A673 (cell line): ENCODE data around the gene ASB16. TPM values are rescaled to one million over a fixed set of nuclear protein-coding genes. Genes with fewer than 3 reads are reported as not detected.

Experiments
- BruUV-seq: library from RNA; stranded (reverse); fragments of 400-500 nt; replicated peaks from 2 replicates; lab custom pipeline; 2021; lab: Mats Ljungman, UMichigan
- CTCF ChIA-PET: fragments of 300-600 bp; sonication (Branson Sonifier 250); formaldehyde crosslinking; loops from one replicate; lab custom pipeline; 2022; ENCODE audit warnings: antibody characterized with exemption; lab: Charles Lee
- POLR2A ChIA-PET: fragments of 300-600 bp; sonication (Branson Sonifier 250); formaldehyde crosslinking; loops from one replicate; lab custom pipeline; 2022; ENCODE audit warnings: antibody characterized with exemption; ENCODE audit not compliant: low non-redundant PET; lab: Charles Lee
- DNase-seq: peaks from one replicate; pipeline ENCODE4 v3.0.0-alpha.2; 2015; ENCODE audit warnings: low spot score
- H3K27ac ChIP-seq: fragments of 200-600 bp; sonication (generic); 2 replicates; pipeline ENCODE4 v1.5.1; 2016; ENCODE audit warnings: mixed run types, low read depth, mild to moderate bottlenecking, mixed read lengths, antibody characterized with exemption, low read length; ENCODE audit not compliant: poor library complexity, severe bottlenecking
- H3K27me3 ChIP-seq: fragments of 200-600 bp; sonication (generic); replicated peaks from 2 replicates; pipeline ENCODE4 v1.6.1; 2017; ENCODE audit warnings: mixed run types, low read depth, mild to moderate bottlenecking, mixed read lengths, antibody characterized with exemption, low read length; ENCODE audit not compliant: insufficient read depth, poor library complexity
- H3K36me3 ChIP-seq: fragments of 200-600 bp; sonication (generic); 2 replicates; pipeline ENCODE4 v1.6.1; 2016; ENCODE audit warnings: mixed run types, mild to moderate bottlenecking, mixed read lengths, antibody characterized with exemption, low read length; ENCODE audit not compliant: insufficient read depth, poor library complexity, severe bottlenecking
- H3K4me1 ChIP-seq: fragments of 200-600 bp; sonication (generic); 2 replicates; pipeline ENCODE4 v1.6.1; 2017; ENCODE audit warnings: mixed run types, mild to moderate bottlenecking, mixed read lengths, antibody characterized with exemption, low read length; ENCODE audit not compliant: insufficient read depth, poor library complexity, severe bottlenecking
- H3K4me3 ChIP-seq: fragments of 200-600 bp; sonication (generic); 2 replicates; pipeline ENCODE4 v1.5.1; 2016; ENCODE audit warnings: low read depth, mixed run types, mild to moderate bottlenecking, mixed read lengths, low read length; ENCODE audit not compliant: poor library complexity, severe bottlenecking
- H3K9me3 ChIP-seq: fragments of 200-600 bp; sonication (generic); 2 replicates; pipeline ENCODE4 v1.6.1; 2016; ENCODE audit warnings: mixed run types, low read depth, mild to moderate bottlenecking, mixed read lengths, antibody characterized with exemption, low read length; ENCODE audit not compliant: poor library complexity, severe bottlenecking
- CTCF ChIP-seq: fragments of 300-800, 200-600 bp; sonication (generic); conservative IDR thresholded peaks from 2 replicates; pipeline ENCODE4 v1.5.1; 2017; ENCODE audit warnings: low read depth, mild to moderate bottlenecking, antibody characterized with exemption, low read length, moderate library complexity, mixed read lengths
- EZH2 ChIP-seq: fragments of 200-600 bp; sonication (generic); IDR thresholded peaks from 2 replicates; pipeline ENCODE4 v1.6.1; 2017; ENCODE audit warnings: borderline replicate concordance, low read depth, mild to moderate bottlenecking, mixed read lengths, antibody characterized with exemption, low read length; ENCODE audit not compliant: poor library complexity, severe bottlenecking
- intact Hi-C: fragments of 100-400 bp; cut with micrococcal nuclease; formaldehyde crosslinking; loops from one replicate; pipeline ENCODE4 v1.10.0; 2022; ENCODE audit not compliant: unreplicated experiment
- total RNA-seq: library from RNA; stranded (reverse); gene quantifications from 2 replicates; pipeline ENCODE4 v1.2.3, GENCODE V29; 2021

The ASB16 gene
- total RNA-seq, 1 experiment from 2014 or later, result 0.17 TPM

DNA sequence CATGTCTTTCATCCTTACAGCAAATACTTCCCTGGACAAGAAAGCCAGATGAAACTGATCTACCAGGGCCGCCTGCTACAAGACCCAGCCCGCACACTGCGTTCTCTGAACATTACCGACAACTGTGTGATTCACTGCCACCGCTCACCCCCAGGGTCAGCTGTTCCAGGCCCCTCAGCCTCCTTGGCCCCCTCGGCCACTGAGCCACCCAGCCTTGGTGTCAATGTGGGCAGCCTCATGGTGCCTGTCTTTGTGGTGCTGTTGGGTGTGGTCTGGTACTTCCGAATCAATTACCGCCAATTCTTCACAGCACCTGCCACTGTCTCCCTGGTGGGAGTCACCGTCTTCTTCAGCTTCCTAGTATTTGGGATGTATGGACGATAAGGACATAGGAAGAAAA, 20.0 kb downstream of the ASB16 start:
- Histone ChIP-seq H3K27ac (no peak overlapping the region), H3K4me1 (peaks cover 9% of the 10 kb centered on the region), H3K36me3 (peaks cover 16% of the 10 kb centered on the region), H3K9me3 (no peaks in the 10 kb centered on the region), H3K27me3 (no peaks in the 10 kb centered on the region), H3K4me3 (no peak overlapping the region)
- no TSS peak for BruUV-seq
- ChIA-PET CTCF (no interaction called here), POLR2A (no interaction called here)
- DNase-seq, result no peak
- intact Hi-C loops, result no loop called here
- TF ChIP-seq CTCF, result no peak
- TF ChIP-seq EZH2, result no peak

- H3K4me1 ChIP-seq, result peaks cover 9% of the 10 kb centered on the region
- H3K9me3 ChIP-seq, result no peaks in the 10 kb centered on the region
- H3K4me3 ChIP-seq, result no peak overlapping the region
- no peak for DNase-seq
- POLR2A ChIA-PET, result no interaction called here
- peaks cover 20% of the 10 kb centered on the region for H3K36me3 ChIP-seq
- CTCF ChIA-PET, result no interaction called here
- no peaks in the 10 kb centered on the region for H3K27me3 ChIP-seq
- BruUV-seq, result no TSS peak
- intact Hi-C loops, result no loop called here
- H3K27ac ChIP-seq, result no peak overlapping the region
- TF ChIP-seq CTCF (no peak), EZH2 (no peak)
Observed at GRCh38 chr17:44191369-44191768, 20.9 kb downstream of the ASB16 start.

DNA sequence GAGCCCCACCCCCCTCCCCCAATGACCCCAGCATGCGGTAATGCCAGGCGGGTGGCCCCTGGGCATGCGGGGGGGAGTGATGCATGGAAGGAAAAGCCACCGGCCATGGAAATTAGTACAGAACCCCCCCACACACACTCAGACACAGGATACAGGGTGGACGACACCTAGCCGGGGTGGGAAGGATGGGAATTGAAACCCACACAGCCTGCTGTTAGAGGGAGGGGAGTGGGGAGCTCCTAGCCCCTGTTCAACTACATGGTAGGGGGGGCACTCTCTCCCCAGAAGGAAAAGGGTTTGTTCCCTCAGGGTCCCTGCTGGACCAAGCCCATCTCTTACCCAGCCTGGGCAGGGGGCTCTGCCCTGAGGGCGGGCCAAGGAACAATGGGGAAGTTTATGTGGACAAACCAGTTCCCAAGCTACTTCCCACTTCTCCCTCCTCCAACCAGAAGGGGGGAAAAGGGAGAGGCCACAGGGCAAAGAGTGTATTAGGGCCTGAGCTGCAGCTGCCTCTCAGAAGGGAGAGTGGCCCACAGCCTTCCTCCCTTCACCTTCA, 21.5 kb downstream of the ASB16 start:
- ChIA-PET CTCF (no interaction called here), POLR2A (no interaction called here)
- no TSS peak for BruUV-seq
- intact Hi-C loops, result no loop called here
- Histone ChIP-seq H3K4me1 (peaks cover 9% of the 10 kb centered on the region), H3K4me3 (no peak overlapping the region), H3K27ac (no peak overlapping the region), H3K27me3 (no peaks in the 10 kb centered on the region), H3K36me3 (peaks cover 22% of the 10 kb centered on the region), H3K9me3 (no peaks in the 10 kb centered on the region)
- DNase-seq, result no peak
- TF ChIP-seq CTCF (no peak), EZH2 (no peak)
